Lung (tissue), 12 donors: ENCODE data around the gene NPIPA1. TPM values are rescaled to one million over a fixed set of nuclear protein-coding genes. Genes with fewer than 3 reads are reported as not detected.
"Not testable (repeated sequence)": the region's sequence is repeated elsewhere in the genome, so short reads cannot be mapped to it uniquely, and the experiment has no call there.

Experiments
- ATAC-seq: fragments of 200-7000 bp; cut with Tn5 transposase; one replicate; pipeline ENCODE4 v1.9.1; 2020; ENCODE audit warnings: moderate number of reproducible peaks; ENCODE audit not compliant: insufficient read depth, low FRiP score
- DNase-seq, 3 donors: peaks; one replicate each; pipeline ENCODE4 v3.0.0-alpha.2; 2013 to 2017
- H3K27ac ChIP-seq, 2 donors: one replicate each; pipeline ENCODE4 v1.5.1; 2013; ENCODE audit warnings: mild to moderate bottlenecking in 2 of 2, moderate library complexity in 2 of 2, control low read depth in 1 of 2, inconsistent platforms in 1 of 2, low read depth in 1 of 2, low read length in 1 of 2
- H3K27me3 ChIP-seq, 3 donors: one replicate each; pipeline ENCODE4 v1.5.1; 2013; ENCODE audit warnings: low read length in 2 of 3; ENCODE audit not compliant: control insufficient read depth in 3 of 3, insufficient read depth in 3 of 3
- H3K36me3 ChIP-seq, 4 donors: one replicate each; pipeline ENCODE4 v1.5.1; 2013; ENCODE audit warnings: low read length in 4 of 4, mild to moderate bottlenecking in 1 of 4, moderate library complexity in 1 of 4; ENCODE audit not compliant: control insufficient read depth in 4 of 4, insufficient read depth in 4 of 4
- H3K4me1 ChIP-seq, 5 donors: one replicate each; pipeline ENCODE4 v1.5.1; 2013; ENCODE audit warnings: low read length in 5 of 5, mild to moderate bottlenecking in 2 of 5, moderate library complexity in 1 of 5; ENCODE audit not compliant: control insufficient read depth in 5 of 5, insufficient read depth in 5 of 5
- H3K4me3 ChIP-seq: one replicate; pipeline ENCODE4 v1.5.1; 2013; ENCODE audit warnings: mild to moderate bottlenecking, control low read depth, moderate library complexity
- H3K9ac ChIP-seq, 2 donors: one replicate each; pipeline ENCODE4 v1.5.1; 2013; ENCODE audit warnings: low read length in 2 of 2, control low read depth in 1 of 2; ENCODE audit not compliant: insufficient read depth in 1 of 2
- H3K9me3 ChIP-seq, 4 donors: one replicate each; pipeline ENCODE4 v1.5.1; 2013; ENCODE audit warnings: low read length in 3 of 4, mild to moderate bottlenecking in 1 of 4, moderate library complexity in 1 of 4; ENCODE audit not compliant: control insufficient read depth in 4 of 4, insufficient read depth in 3 of 4
- WGBS, 2 donors: extraction: QIAGEN DNeasy Blood & Tissue Kit; methylation state at CpG; one replicate each; pipeline ENCODE4 v1.1.7; 2013; 5-methylcytosine and 5-hydroxymethylcytosine counted together
- polyA plus RNA-seq, 2 donors: library from polyadenylated mRNA; stranded (reverse); fragments of 200-250 nt; gene quantifications; one replicate each; pipeline ENCODE4 v1.2.1, GENCODE V29; 2013
- total RNA-seq, 2 donors: library from RNA; depleted of rRNA in 1 of 2; stranded (reverse); fragments of >200 nt in 1 of 2; gene quantifications; one replicate each; pipeline ENCODE4 v1.2.1, GENCODE V29; 2014 to 2021
- TF ChIP-seq, protein P1 (sequence below): IDR thresholded peaks from 2 replicates; pipeline ENCODE4 v1.5.1; 2012; ENCODE audit warnings: mild to moderate bottlenecking; ENCODE audit errors: control extremely low read depth, extremely low read depth
- donor health status: control.
- donor health status: control.
- donor health status: Bipolar disorder and iron deficiency.
- donor health status: healthy.
- donor health status: DM: yes; HTN: yes; CAD: no.

The NPIPA1 gene
- total and polyA plus RNA-seq, 4 donors, result 49.7 to 90.0 (median 75.3) TPM

- H3K9ac ChIP-seq, H3K4me1 ChIP-seq, H3K9me3 ChIP-seq, H3K36me3 ChIP-seq, DNase-seq, H3K27me3 ChIP-seq, ATAC-seq, H3K27ac ChIP-seq, H3K4me3 ChIP-seq: not testable (repeated sequence)
- 46 to 60% methylated on average over 3 of the region's 3 CpGs for WGBS, 2 donors
Observed at GRCh38 chr16:14942686-14943085, 5.4 kb downstream of the NPIPA1 start.

DNA sequence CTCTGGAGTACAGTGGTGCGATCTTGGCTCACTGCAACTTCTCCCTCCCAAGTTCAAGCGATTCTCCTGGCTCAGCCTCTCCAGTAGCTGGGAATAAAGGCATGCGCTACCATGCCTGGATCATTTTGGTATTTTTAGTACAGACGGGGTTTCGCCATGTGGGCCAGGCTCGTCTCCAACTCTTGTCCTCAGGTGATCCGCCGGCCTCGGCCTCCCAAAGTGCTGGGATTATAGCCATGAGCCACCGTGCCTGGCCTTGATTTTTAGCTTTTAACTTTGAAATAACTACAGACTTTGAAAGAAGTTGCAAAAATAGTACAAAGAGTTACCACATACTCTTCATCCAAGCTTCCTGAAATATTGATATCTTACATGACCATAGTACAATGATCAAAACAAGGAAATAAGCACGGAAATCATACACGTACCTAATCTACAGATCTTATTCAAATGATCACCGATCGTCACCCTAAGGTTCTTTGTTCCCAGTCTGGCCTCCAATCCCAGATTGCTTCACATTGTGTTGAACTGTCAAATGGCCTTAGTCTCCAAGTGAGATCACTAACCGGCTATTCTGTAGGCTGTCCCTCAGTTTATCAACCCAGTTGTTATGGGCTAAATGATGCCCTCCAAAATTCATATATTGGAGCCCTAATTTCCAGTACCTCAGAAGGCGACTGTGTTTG lies 18.4 kb downstream of the NPIPA1 start:
- Histone ChIP-seq H3K4me1 (peaks cover 0 to 4% (median 0%) of the 10 kb centered on the region in 5 donors), H3K36me3 (no peaks in the 10 kb centered on the region), H3K4me3 (no peak overlapping the region), H3K9ac (no peak overlapping the region), H3K27me3 (no peaks in the 10 kb centered on the region), H3K9me3 (no peaks in the 10 kb centered on the region), H3K27ac (no peak overlapping the region)
- ATAC-seq (no peak), DNase-seq (no peak)
- WGBS, 2 donors, result 82 to 92% methylated on average over 16 of the region's 16 CpGs
- TF ChIP-seq, protein P1, sequence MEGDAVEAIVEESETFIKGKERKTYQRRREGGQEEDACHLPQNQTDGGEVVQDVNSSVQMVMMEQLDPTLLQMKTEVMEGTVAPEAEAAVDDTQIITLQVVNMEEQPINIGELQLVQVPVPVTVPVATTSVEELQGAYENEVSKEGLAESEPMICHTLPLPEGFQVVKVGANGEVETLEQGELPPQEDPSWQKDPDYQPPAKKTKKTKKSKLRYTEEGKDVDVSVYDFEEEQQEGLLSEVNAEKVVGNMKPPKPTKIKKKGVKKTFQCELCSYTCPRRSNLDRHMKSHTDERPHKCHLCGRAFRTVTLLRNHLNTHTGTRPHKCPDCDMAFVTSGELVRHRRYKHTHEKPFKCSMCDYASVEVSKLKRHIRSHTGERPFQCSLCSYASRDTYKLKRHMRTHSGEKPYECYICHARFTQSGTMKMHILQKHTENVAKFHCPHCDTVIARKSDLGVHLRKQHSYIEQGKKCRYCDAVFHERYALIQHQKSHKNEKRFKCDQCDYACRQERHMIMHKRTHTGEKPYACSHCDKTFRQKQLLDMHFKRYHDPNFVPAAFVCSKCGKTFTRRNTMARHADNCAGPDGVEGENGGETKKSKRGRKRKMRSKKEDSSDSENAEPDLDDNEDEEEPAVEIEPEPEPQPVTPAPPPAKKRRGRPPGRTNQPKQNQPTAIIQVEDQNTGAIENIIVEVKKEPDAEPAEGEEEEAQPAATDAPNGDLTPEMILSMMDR, result no peak

DNA sequence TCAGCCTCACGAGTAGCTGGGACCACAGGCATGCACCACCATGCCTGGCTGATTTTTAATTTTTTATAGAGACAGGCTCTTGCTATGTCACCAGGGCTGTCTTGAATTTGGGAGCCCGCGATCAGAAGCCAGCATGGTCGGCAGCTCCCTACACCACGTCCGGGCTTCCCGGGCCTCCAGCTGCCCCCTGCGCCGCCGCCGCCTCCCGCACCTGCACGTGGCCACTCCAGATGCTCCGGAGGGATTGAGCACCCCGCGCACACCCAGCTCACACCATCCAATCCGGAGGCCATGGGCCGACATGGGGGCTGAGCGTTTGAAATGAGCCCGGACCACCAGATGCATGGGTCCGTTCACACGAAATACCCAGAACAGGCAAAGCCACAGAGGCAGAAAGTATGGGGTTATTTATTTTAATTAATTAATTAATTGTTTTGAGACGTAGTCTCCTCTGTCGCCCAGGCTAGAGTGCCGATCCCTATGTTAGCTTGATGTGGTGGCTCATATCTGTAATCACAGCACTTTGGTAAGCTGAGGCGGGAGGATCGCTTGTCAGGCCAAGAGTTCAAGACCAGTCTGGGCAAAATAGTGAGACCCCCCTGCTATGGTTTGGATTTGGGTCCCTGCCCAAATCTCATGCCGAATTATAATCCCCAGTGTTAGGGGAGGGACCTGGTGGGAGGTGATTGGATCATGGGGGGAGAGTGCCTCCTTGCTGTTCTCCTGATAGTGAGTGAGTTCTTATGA lies 20.5 kb downstream of the NPIPA1 start:
- Histone ChIP-seq H3K36me3 (no peaks in the 10 kb centered on the region), H3K27me3 (no peaks in the 10 kb centered on the region), H3K9ac (no peak overlapping the region), H3K27ac (no peak overlapping the region), H3K4me3 (no peak overlapping the region), H3K9me3 (no peaks in the 10 kb centered on the region), H3K4me1 (peaks cover 0 to 4% (median 0%) of the 10 kb centered on the region in 5 donors)
- TF ChIP-seq, protein P1, result no peak
- ATAC-seq (no peak), DNase-seq (no peak)
- WGBS, 2 donors, result 94 to 96% methylated on average over 28 of the region's 28 CpGs

DNA sequence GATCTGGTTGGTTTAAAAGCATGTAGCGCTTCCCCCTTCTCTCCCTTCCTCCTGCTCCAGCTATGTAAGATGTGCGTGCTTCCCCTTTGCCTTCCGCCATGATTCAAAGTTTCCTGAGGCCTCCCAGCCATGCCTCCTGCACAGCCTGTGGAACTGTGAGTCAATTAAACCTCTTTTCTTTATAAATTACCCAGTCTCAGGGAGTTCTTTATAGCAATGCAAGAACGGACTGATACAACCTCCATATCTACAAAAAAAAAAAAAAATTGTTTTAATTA lies 21.0 kb downstream of the NPIPA1 start:
- DNase-seq (no peak), ATAC-seq (no peak)
- Histone ChIP-seq H3K9ac (no peak overlapping the region), H3K36me3 (no peaks in the 10 kb centered on the region), H3K27me3 (no peaks in the 10 kb centered on the region), H3K4me1 (peaks cover 0 to 4% (median 0%) of the 10 kb centered on the region in 5 donors), H3K9me3 (peaks cover 0 to under 1% (median 0%) of the 10 kb centered on the region in 4 donors), H3K27ac (no peak overlapping the region), H3K4me3 (no peak overlapping the region)
- WGBS, 2 donors, result 61 to 90% methylated on average over 4 of the region's 4 CpGs
- TF ChIP-seq, protein P1, result no peak
